Calu3 (cell line): Measurements from ENCODE around the gene MRPL18. TPM values are rescaled to one million over a fixed set of nuclear protein-coding genes. Genes with fewer than 3 reads are reported as not detected.
"Not testable (repeated sequence)": the region's sequence is repeated elsewhere in the genome, so short reads cannot be mapped to it uniquely, and the experiment has no call there.

ENCODE experiments used
- BruUV-seq: library from RNA; stranded (reverse); fragments of 400-500 nt; replicated peaks from 2 replicates; lab custom pipeline; 2021; lab: Mats Ljungman, UMichigan
- CTCF ChIA-PET: fragments of 300-600 bp; sonication (Branson Sonifier 250); formaldehyde crosslinking; loops from one replicate; lab custom pipeline; 2022; ENCODE audit warnings: antibody characterized with exemption; lab: Charles Lee
- DNase-seq: peaks from one replicate; pipeline ENCODE4 v3.0.0; 2022
- H3K27ac Mint-ChIP-seq: one replicate; pipeline ENCODE4 v1.8.0; 2022; ENCODE audit warnings: mixed read lengths; ENCODE audit not compliant: unreplicated experiment
- H3K27me3 Mint-ChIP-seq: one replicate; pipeline ENCODE4 v1.8.0; 2022; ENCODE audit warnings: mixed read lengths; ENCODE audit not compliant: unreplicated experiment
- H3K36me3 Mint-ChIP-seq: one replicate; pipeline ENCODE4 v1.8.0; 2022; ENCODE audit warnings: mild to moderate bottlenecking, moderate library complexity, mixed read lengths; ENCODE audit not compliant: insufficient read depth, unreplicated experiment
- H3K4me1 Mint-ChIP-seq: one replicate; pipeline ENCODE4 v1.8.0; 2022; ENCODE audit warnings: mild to moderate bottlenecking, low read depth, mixed read lengths; ENCODE audit not compliant: unreplicated experiment
- H3K4me3 Mint-ChIP-seq: one replicate; pipeline ENCODE4 v1.8.0; 2022; ENCODE audit warnings: mild to moderate bottlenecking, low read depth, moderate library complexity, mixed read lengths; ENCODE audit not compliant: unreplicated experiment
- H3K9me3 Mint-ChIP-seq: one replicate; pipeline ENCODE4 v1.8.0; 2022; ENCODE audit warnings: low read depth, mixed read lengths; ENCODE audit not compliant: unreplicated experiment
- intact Hi-C: fragments of 100-400 bp; cut with micrococcal nuclease; formaldehyde crosslinking; loops from one replicate; pipeline ENCODE4 v1.10.0; 2022; ENCODE audit not compliant: unreplicated experiment
- total RNA-seq: library from RNA; stranded (reverse); gene quantifications from 2 replicates; pipeline ENCODE4 v1.2.3, GENCODE V29; 2022
- TF ChIP-seq, protein P1 (sequence below): fragments of 200-600 bp; IDR thresholded peaks from one replicate; pipeline ENCODE4 v1.8.0; 2022; ENCODE audit warnings: antibody characterized with exemption; ENCODE audit not compliant: unreplicated experiment

MRPL18 gene
- total RNA-seq, 1 experiment from 2014 or later: 86.6 TPM

DNA sequence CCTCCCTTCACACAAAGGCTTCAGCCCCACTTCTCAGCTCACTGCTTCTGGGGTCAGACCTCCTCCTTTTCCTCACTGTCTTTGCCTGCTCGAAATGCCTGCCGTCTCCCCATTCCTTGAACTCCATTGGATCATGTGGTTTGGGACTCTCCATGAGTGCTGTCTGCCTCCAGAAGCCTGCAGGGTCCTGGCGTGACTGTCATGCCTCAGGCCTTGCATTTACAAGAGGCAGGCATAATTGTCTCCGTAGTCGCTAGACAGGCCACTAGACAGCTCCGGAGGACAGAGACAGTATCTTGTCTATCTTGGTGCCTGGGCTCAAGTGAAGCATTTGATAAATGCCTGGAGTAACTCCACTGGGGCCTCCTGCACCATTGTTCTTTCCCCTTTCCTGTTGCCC, 25.1 kb downstream of the MRPL18 start:
- CTCF ChIA-PET: no interaction called here
- DNase-seq: no peak
- Mint-ChIP-seq H3K4me3 (no peak overlapping the region), H3K27ac (no peak overlapping the region), H3K4me1 (no peaks in the 10 kb centered on the region), H3K36me3 (no peaks in the 10 kb centered on the region), H3K27me3 (peaks cover 47% of the 10 kb centered on the region), H3K9me3 (no peaks in the 10 kb centered on the region)
- intact Hi-C loops: no loop called here
- TF ChIP-seq, protein P1, sequence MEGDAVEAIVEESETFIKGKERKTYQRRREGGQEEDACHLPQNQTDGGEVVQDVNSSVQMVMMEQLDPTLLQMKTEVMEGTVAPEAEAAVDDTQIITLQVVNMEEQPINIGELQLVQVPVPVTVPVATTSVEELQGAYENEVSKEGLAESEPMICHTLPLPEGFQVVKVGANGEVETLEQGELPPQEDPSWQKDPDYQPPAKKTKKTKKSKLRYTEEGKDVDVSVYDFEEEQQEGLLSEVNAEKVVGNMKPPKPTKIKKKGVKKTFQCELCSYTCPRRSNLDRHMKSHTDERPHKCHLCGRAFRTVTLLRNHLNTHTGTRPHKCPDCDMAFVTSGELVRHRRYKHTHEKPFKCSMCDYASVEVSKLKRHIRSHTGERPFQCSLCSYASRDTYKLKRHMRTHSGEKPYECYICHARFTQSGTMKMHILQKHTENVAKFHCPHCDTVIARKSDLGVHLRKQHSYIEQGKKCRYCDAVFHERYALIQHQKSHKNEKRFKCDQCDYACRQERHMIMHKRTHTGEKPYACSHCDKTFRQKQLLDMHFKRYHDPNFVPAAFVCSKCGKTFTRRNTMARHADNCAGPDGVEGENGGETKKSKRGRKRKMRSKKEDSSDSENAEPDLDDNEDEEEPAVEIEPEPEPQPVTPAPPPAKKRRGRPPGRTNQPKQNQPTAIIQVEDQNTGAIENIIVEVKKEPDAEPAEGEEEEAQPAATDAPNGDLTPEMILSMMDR: no peak
- no TSS peak for BruUV-seq

DNA sequence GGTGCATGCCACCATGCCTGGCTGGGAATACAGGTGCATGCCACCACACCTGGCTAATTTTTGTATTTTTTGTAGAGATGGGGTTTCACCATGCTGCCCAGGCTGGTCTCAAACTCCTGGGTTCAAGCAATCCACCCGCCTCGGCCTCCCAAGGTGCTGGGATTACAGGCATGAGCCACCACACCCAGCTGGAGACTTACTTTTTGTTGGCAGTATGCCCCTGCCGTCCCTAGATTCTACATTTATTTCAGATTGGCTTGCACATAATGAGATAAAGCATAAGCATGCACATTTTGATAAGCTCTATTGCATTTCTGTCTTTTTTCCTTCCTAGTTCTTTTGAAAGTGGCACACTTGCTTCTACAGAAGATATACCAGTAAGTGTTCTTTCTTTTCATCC, 26.5 kb downstream of the MRPL18 start:
- DNase-seq, intact Hi-C loops, CTCF ChIA-PET, H3K36me3 Mint-ChIP-seq, BruUV-seq, H3K9me3 Mint-ChIP-seq, H3K4me3 Mint-ChIP-seq, H3K27ac Mint-ChIP-seq, H3K4me1 Mint-ChIP-seq: not testable (repeated sequence)
- peaks cover 37% of the 10 kb centered on the region for H3K27me3 Mint-ChIP-seq

DNA sequence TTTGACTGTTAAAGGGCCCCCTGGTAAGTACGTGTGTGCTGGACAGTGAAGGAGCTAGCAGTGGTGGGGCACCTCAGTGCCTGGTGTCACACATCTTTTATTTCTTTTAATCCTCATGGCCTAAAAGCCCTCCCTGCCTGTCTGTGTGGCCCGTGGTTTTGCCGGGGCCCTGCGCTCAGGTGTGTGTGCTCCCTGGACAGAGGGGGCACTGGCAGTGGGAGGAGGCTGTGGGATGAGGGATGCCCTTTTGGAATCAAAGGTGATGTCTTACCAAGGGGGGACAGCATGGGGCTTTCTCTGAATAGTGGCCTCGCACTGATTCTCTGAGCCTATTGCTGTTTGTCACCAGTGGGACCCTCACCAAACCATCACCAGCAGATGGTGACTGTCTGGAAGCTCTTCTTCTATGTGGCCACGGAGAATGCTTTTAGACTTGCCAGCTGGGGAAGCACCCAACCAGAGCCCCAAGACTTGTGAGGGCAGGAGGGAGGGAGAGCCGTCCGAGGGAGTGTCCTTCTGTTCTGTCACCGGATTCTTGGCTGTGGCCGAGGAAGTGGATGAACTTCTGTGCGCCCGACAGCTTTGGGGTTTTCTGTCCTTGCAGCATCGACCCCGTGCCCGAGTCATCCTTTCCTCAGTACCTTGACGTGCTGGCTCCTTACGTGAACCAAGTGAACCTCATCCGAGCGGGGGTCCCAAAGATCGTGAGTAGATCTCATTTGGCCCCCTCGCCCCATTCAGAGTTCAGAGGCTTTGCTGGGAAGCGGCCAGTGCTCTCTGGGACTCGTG, 27.9 kb downstream of the MRPL18 start:
- CTCF ChIA-PET: no interaction called here
- no peak overlapping the region for H3K4me3 Mint-ChIP-seq

DNA sequence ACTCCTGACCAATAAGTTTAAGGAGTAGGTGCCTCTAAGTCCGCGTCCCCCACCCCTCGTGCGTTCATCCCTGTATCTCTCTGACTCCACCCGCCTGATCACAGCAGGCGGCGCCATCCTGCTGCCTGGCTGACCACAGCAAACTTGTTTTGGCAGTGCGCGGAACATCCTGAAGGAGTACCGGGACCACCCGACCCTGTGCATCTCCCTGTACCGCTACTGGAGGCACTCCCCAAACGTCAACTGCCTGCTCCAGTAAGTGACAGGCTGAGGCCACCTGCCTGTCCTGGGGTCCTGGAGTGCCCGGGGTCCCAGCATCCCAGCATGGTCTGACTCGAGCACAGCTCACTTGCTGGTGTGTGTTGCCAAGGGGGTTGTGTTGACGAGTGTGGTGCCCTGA, 28.8 kb downstream of the MRPL18 start:
- BruUV-seq: no TSS peak
- DNase-seq: no peak
- Mint-ChIP-seq H3K4me1 (no peaks in the 10 kb centered on the region), H3K36me3 (no peaks in the 10 kb centered on the region), H3K9me3 (no peaks in the 10 kb centered on the region), H3K4me3 (no peak overlapping the region), H3K27ac (no peak overlapping the region), H3K27me3 (peaks cover 41% of the 10 kb centered on the region)
- CTCF ChIA-PET: no interaction called here
- intact Hi-C loops: no loop called here
- TF ChIP-seq, protein P1: no peak

More for the DNA sequence above, 27.9 kb downstream of the MRPL18 start:
- Mint-ChIP-seq H3K4me1 (no peaks in the 10 kb centered on the region), H3K27ac (no peak overlapping the region), H3K9me3 (no peaks in the 10 kb centered on the region), H3K36me3 (no peaks in the 10 kb centered on the region), H3K27me3 (peaks cover 44% of the 10 kb centered on the region)
- BruUV-seq: no TSS peak
- TF ChIP-seq, protein P1: no peak
- DNase-seq: no peak
- intact Hi-C loops: no loop called here

DNA sequence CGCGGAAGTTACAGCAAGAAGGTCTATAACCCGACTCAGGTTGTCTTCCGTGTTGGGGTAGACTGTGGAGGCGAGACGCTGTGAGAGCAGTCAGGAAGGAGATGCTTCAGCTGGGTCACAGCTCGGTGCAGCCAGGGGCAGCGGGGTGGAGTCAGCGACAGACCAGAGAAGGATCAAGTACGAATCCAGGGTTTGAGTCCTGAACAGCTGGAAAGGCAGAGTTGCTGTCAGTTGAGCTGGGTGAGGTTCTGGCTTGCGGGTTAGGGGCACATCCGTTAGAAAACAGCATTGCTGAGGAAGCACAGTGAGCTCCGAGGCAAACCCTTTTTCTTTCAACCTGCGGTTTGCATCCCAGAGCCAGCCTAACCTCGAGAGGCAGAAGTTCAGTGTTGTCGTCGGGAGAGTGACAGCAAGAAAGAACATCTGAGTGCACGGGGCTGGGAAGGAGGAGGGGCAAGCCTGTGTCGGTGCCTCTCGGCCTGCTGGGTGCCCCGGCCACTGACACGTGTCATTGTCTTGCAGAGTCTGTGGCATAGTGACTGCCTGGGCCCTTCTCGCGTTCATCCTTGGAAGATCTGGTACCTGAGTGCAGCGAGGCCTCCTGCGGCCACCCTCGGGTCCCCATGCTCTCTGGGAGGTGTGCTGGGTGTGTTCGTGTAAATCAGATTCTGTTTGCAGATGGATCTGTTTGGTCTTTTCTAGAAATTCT, 29.8 kb downstream of the MRPL18 start:
- intact Hi-C loops: no loop called here
- CTCF ChIA-PET: no interaction called here
- no TSS peak for BruUV-seq
- H3K4me1 Mint-ChIP-seq: no peaks in the 10 kb centered on the region
- H3K9me3 Mint-ChIP-seq: no peaks in the 10 kb centered on the region
- H3K27me3 Mint-ChIP-seq: peaks cover 32% of the 10 kb centered on the region
- no peak overlapping the region for H3K27ac Mint-ChIP-seq
- H3K36me3 Mint-ChIP-seq: no peaks in the 10 kb centered on the region
- no peak overlapping the region for H3K4me3 Mint-ChIP-seq
- TF ChIP-seq, protein P1: no peak
- no peak for DNase-seq
